GM12878 (cell line): Measurements from ENCODE around the gene TSPYL6. TPM values are rescaled to one million over a fixed set of nuclear protein-coding genes. Genes with fewer than 3 reads are reported as not detected.
"Not testable (repeated sequence)": the region's sequence is repeated elsewhere in the genome, so short reads cannot be mapped to it uniquely, and the experiment has no call there.

ENCODE experiments used
- ATAC-seq: fragments of 200-7000 bp; cut with Tn5 transposase; 3 replicates; pipeline ENCODE4 v1.9.1; 2020; ENCODE audit warnings: mild to moderate bottlenecking, moderate library complexity
- BruUV-seq: library from RNA; stranded (reverse); fragments of 400-500 nt; replicated peaks from 2 replicates; lab custom pipeline; 2021; lab: Mats Ljungman, UMichigan
- CTCF ChIA-PET: fragments of 300-600 bp; sonication (Branson Sonifier 250); formaldehyde crosslinking; extraction: SDS; loops from one replicate; lab custom pipeline; 2021; ENCODE audit warnings: inconsistent platforms; lab: Yijun Ruan, JAX
- POLR2A ChIA-PET: fragments of 350-600 bp; formaldehyde crosslinking; extraction: SDS; loops from one replicate; lab custom pipeline; 2021; ENCODE audit warnings: inconsistent platforms; lab: Charles Lee
- RAD21 ChIA-PET: fragments of 300-600 bp; sonication (Branson Sonifier 250); formaldehyde crosslinking; loops from one replicate; lab custom pipeline; 2023; ENCODE audit warnings: antibody characterized with exemption; ENCODE audit not compliant: unreplicated experiment; lab: Charles Lee
- SMC1A ChIA-PET: fragments of 300-600 bp; sonication (Branson Sonifier 250); formaldehyde crosslinking; loops from one replicate; lab custom pipeline; 2023; ENCODE audit not compliant: unreplicated experiment, uncharacterized antibody; lab: Charles Lee
- DNase-seq: peaks from one replicate; pipeline ENCODE4 v3.0.0-alpha.2; 2011; ENCODE audit warnings: low read depth, low spot score
- FAIRE-seq: peaks from 3 replicates; lab custom pipeline; 2011; peaks lifted over from hg19 to GRCh38; lab: Jason Lieb, UNC
- H2AFZ ChIP-seq: 2 replicates; pipeline ENCODE4 v1.6.0; 2011; ENCODE audit warnings: low read depth, low read length, control low read depth; ENCODE audit not compliant: control insufficient read depth
- H3K27ac ChIP-seq: 2 replicates; pipeline ENCODE4 v1.5.1; 2011; ENCODE audit warnings: control low read depth; ENCODE audit not compliant: control insufficient read depth, insufficient read depth
- H3K27me3 ChIP-seq, 2 experiments: replicated peaks in 1 of 2; 2 replicates each; pipeline versions ENCODE4 v1.6.0 to v1.6.1; 2011; ENCODE audit warnings: low read length in 1 of 2; ENCODE audit not compliant: control insufficient read depth in 2 of 2, insufficient read depth in 2 of 2
- H3K36me3 ChIP-seq, 2 experiments: 2 replicates each; pipeline ENCODE4 v1.5.1; 2011; ENCODE audit warnings: low read length in 1 of 2; ENCODE audit not compliant: control insufficient read depth in 2 of 2, insufficient read depth in 2 of 2
- H3K4me1 ChIP-seq: 2 replicates; pipeline ENCODE4 v1.6.1; 2011; ENCODE audit warnings: mild to moderate bottlenecking, low read length, moderate library complexity, mixed read lengths; ENCODE audit not compliant: control insufficient read depth, insufficient read depth
- H3K4me2 ChIP-seq: 2 replicates; pipeline ENCODE4 v1.6.0; 2011; ENCODE audit warnings: control low read depth; ENCODE audit not compliant: control insufficient read depth, insufficient read depth
- H3K4me3 ChIP-seq: fragments of 200-600 bp; sonication (generic); 2 replicates; pipeline ENCODE4 v1.5.1; 2016
- H3K79me2 ChIP-seq: 2 replicates; pipeline ENCODE4 v1.6.0; 2011; ENCODE audit warnings: low read length; ENCODE audit not compliant: control insufficient read depth, insufficient read depth
- H3K9ac ChIP-seq: 2 replicates; pipeline ENCODE4 v1.8.0; 2011; ENCODE audit warnings: low read length, control low read depth, mixed read lengths; ENCODE audit not compliant: control insufficient read depth, insufficient read depth
- H3K9me3 ChIP-seq: replicated peaks from 3 replicates; pipeline ENCODE4 v1.5.1; 2011; ENCODE audit warnings: mild to moderate bottlenecking, low read length; ENCODE audit not compliant: control insufficient read depth, insufficient read depth
- H4K20me1 ChIP-seq: 2 replicates; pipeline ENCODE4 v1.6.0; 2011; ENCODE audit not compliant: control insufficient read depth, insufficient read depth
- HDAC2 ChIP-seq: fragments of 200-600 bp; sonication (generic); IDR thresholded peaks from 2 replicates; pipeline ENCODE4 v1.6.1; 2017
- JUND ChIP-seq: IDR thresholded peaks from 2 replicates; pipeline ENCODE4 v1.6.1; 2012; ENCODE audit warnings: low read depth, mild to moderate bottlenecking, low read length, improper control_type of control experiment, moderate library complexity
- MYC ChIP-seq: IDR thresholded peaks from 2 replicates; pipeline ENCODE4 v1.6.1; 2011; ENCODE audit warnings: mild to moderate bottlenecking, low read length, moderate library complexity, inconsistent platforms; ENCODE audit not compliant: insufficient read depth, insufficient replicate concordance, insufficient read length, severe bottlenecking
- POU2F2 ChIP-seq: IDR thresholded peaks from 3 replicates; pipeline ENCODE4 v1.6.1; 2011; ENCODE audit warnings: low read depth, mild to moderate bottlenecking, low read length, borderline replicate concordance
- RAD21 ChIP-seq: IDR thresholded peaks from 2 replicates; pipeline ENCODE4 v1.6.1; 2011; ENCODE audit warnings: mild to moderate bottlenecking, low read depth, low read length, moderate library complexity; ENCODE audit not compliant: insufficient read depth
- RBBP5 ChIP-seq: fragments of 200-600 bp; sonication (generic); conservative IDR thresholded peaks from 2 replicates; pipeline ENCODE4 v1.6.1; 2016
- RELA ChIP-seq: fragments of 450-650 bp; IDR thresholded peaks from 2 replicates; pipeline ENCODE4 v1.8.0; 2014; ENCODE audit warnings: borderline replicate concordance; ENCODE audit not compliant: partially characterized antibody
- WGBS: methylation state at CpG from one replicate; pipeline ENCODE4 v1.1.6; 2016; ENCODE audit warnings: low lambda C conversion rate; ENCODE audit not compliant: insufficient replicate concordance, insufficient coverage; ENCODE audit errors: missing lambda C conversion rate; 5-methylcytosine and 5-hydroxymethylcytosine counted together
- in situ Hi-C: fragments of 300-500 bp; cut with MboI; formaldehyde crosslinking; loops from 9 replicates; pipeline ENCODE4 v1.14.3; 2018; ENCODE audit warnings: mixed read lengths
- intact Hi-C: fragments of 100-400 bp; cut with micrococcal nuclease; formaldehyde crosslinking; loops from one replicate; pipeline ENCODE4 v1.14.2; 2022; ENCODE audit not compliant: unreplicated experiment
- polyA plus RNA-seq, 11 experiments: library from polyadenylated mRNA; depleted of rRNA in 4 of 11; unstranded in 6 of 11; stranded (reverse) in 5 of 11; fragments of >200 nt; fragmentation: Nextera tagmentation in 4 of 11; fragmentation: Illumina TruSeq in 1 of 11; extraction: Ambion mirVana in 4 of 11; extraction: Trizol in 1 of 11; gene quantifications; 1 replicate in 1 of 11; 2 replicates in 10 of 11; pipeline versions ENCODE4 v1.2.1 to v1.2.3, GENCODE V29; 2011 to 2016; ENCODE audit warnings: inconsistent platforms in 2 of 11, missing spikeins in 2 of 11, low read depth in 1 of 11
- total RNA-seq, 4 experiments: library from RNA; depleted of rRNA in 3 of 4; stranded (reverse); fragments of >200 nt in 3 of 4; fragmentation: Illumina TruSeq in 1 of 4; extraction: Trizol in 1 of 4; gene quantifications; 2 replicates each; pipeline versions ENCODE4 v1.2.1 to v1.2.3, GENCODE V29; 2013 to 2021
- TF ChIP-seq, protein P1 (sequence below): fragments of 150-350 bp; IDR thresholded peaks from 2 replicates; pipeline ENCODE4 v1.6.1; 2014; ENCODE audit warnings: mild to moderate bottlenecking, low read depth, low read length
- TF ChIP-seq, protein P2 (sequence below): fragments of 450-650 bp; IDR thresholded peaks from 2 replicates; pipeline ENCODE4 v1.6.1; 2017; ENCODE audit warnings: mild to moderate bottlenecking, moderate library complexity

Gene TSPYL6
- total and polyA plus RNA-seq, 10 of the 15 experiments (the other 5 are each of a cell fraction or from before 2014, with no cell fraction given) = not detected

DNA sequence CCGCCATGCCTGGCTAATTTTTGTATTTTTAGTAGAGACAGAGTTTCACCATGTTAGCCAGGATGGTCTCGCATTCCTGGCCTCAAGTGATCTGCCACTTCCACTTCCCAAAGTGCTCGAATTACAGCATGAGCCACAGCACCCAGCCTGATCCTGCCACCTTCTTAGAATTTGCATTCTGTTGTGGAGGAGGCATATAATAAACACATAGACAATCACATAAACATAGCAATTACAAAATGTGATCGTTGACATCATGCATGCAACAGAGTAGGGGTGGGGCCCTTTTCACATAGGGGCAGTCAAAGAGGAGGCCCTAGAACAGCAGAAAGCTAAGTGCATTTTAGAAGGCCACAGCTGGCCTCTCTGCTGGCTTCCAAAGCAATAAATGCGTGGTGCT lies 39.9 kb upstream of the TSPYL6 start (continued):
- TF ChIP-seq, protein P1, sequence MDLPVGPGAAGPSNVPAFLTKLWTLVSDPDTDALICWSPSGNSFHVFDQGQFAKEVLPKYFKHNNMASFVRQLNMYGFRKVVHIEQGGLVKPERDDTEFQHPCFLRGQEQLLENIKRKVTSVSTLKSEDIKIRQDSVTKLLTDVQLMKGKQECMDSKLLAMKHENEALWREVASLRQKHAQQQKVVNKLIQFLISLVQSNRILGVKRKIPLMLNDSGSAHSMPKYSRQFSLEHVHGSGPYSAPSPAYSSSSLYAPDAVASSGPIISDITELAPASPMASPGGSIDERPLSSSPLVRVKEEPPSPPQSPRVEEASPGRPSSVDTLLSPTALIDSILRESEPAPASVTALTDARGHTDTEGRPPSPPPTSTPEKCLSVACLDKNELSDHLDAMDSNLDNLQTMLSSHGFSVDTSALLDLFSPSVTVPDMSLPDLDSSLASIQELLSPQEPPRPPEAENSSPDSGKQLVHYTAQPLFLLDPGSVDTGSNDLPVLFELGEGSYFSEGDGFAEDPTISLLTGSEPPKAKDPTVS = no peak
- TF ChIP-seq JUND (no peak), MYC (no peak), RBBP5 (no peak), RELA (no peak), HDAC2 (no peak), RAD21 (no peak), POU2F2 (no peak)
- TF ChIP-seq, protein P2, sequence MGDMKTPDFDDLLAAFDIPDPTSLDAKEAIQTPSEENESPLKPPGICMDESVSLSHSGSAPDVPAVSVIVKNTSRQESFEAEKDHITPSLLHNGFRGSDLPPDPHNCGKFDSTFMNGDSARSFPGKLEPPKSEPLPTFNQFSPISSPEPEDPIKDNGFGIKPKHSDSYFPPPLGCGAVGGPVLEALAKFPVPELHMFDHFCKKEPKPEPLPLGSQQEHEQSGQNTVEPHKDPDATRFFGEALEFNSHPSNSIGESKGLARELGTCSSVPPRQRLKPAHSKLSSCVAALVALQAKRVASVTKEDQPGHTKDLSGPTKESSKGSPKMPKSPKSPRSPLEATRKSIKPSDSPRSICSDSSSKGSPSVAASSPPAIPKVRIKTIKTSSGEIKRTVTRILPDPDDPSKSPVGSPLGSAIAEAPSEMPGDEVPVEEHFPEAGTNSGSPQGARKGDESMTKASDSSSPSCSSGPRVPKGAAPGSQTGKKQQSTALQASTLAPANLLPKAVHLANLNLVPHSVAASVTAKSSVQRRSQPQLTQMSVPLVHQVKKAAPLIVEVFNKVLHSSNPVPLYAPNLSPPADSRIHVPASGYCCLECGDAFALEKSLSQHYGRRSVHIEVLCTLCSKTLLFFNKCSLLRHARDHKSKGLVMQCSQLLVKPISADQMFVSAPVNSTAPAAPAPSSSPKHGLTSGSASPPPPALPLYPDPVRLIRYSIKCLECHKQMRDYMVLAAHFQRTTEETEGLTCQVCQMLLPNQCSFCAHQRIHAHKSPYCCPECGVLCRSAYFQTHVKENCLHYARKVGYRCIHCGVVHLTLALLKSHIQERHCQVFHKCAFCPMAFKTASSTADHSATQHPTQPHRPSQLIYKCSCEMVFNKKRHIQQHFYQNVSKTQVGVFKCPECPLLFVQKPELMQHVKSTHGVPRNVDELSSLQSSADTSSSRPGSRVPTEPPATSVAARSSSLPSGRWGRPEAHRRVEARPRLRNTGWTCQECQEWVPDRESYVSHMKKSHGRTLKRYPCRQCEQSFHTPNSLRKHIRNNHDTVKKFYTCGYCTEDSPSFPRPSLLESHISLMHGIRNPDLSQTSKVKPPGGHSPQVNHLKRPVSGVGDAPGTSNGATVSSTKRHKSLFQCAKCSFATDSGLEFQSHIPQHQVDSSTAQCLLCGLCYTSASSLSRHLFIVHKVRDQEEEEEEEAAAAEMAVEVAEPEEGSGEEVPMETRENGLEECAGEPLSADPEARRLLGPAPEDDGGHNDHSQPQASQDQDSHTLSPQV = no peak

DNA sequence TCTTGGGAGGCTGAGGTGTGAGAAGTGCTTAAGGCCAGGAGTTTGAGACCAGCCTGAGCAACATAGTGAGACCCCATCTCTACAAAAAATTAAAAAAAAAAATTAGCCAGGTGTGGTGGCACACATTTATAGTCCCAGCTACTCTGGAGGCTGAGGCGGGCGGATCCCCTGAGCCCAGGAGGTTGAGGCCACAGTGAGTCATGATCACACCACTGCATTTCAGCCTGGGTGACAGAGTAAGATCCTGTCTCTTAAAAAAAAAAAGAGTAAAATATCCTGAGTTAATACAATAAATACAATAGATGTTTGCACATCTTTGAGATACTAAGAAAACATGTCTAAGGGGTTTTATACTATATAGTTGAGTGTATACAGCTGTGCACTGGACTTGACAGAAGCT lies 38.6 kb upstream of the TSPYL6 start:
- DNase-seq, RAD21 ChIA-PET, H2AFZ ChIP-seq, CTCF ChIA-PET, H4K20me1 ChIP-seq, FAIRE-seq, H3K9me3 ChIP-seq, H3K4me1 ChIP-seq, H3K27ac ChIP-seq, intact Hi-C loops, in situ Hi-C loops, H3K9ac ChIP-seq, H3K36me3 ChIP-seq, POLR2A ChIA-PET, H3K4me3 ChIP-seq, ATAC-seq, H3K79me2 ChIP-seq, H3K4me2 ChIP-seq, H3K27me3 ChIP-seq, BruUV-seq: not testable (repeated sequence)
- WGBS = 74% methylated on average over 2 of the region's 2 CpGs
- SMC1A ChIA-PET = interaction anchor here (0.6 to 1.0 kb wide), 2 partner anchors 96 to 188 kb away, joined by 3 to 4 read pairs; no protein-coding TSS in a partner anchor
